ENCODE results near the gene GABRE.

GRCh38 chrX:151904989-151905388 is 69.5 kb downstream of the GABRE start:
- no peak for TF ChIP-seq POLR2A (IDR thresholded peaks at IDR 0.05; ENCODE audit: extremely low read depth, insufficient read length)
- TF ChIP-seq CTCF (IDR thresholded peaks at IDR 0.05; ENCODE audit: low read depth, low read length), result no peak
- no peak for TF ChIP-seq MAX (IDR thresholded peaks at IDR 0.05; ENCODE audit: low read depth, low read length)

All from NB4 (cell line).